Right lung (tissue), 5 donors: ENCODE data around the gene HUNK. TPM values are rescaled to one million over a fixed set of nuclear protein-coding genes. Genes with fewer than 3 reads are reported as not detected.

Experiments
- DNase-seq, 2 donors: peaks; one replicate each; pipeline ENCODE4 v3.0.0-alpha.2; 2013
- polyA plus RNA-seq, 5 donors: library from polyadenylated mRNA; unstranded; fragments of 120-200 nt; gene quantifications; one replicate each; pipeline versions ENCODE4 v1.2.1 to v1.2.3, GENCODE V29; 2013; ENCODE audit warnings: inconsistent platforms in 1 of 5, low replicate concordance in 1 of 5; ENCODE audit not compliant: insufficient read length in 5 of 5, insufficient read depth in 1 of 5

HUNK gene
- polyA plus RNA-seq, 5 donors: 4.9 to 8.7 (median 7.3) TPM

DNA sequence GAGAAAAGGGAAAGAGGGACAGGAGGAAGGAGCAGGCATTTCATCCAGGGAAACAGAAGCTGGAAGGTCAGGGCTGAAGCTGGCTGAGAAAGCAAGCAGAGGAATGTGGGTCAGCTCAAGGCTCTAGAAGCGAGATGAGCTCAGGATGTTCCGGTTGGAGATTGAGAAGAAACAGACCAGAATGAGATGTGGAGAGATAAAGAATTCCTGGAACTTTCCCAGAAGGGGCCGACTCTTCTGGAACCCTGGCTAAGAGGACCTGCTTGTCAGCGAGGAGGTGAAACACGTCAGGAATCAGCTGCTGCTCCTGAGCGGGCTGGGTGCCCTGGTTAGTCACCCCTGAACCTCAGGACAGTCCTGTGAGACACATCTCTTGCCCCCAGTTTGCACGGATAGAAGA is 75.9 kb downstream of the HUNK start:
- DNase-seq: no peak

- DNase-seq: no peak
Measured at GRCh38 chr21:31952828-31953227, 80.0 kb downstream of the HUNK start.

DNA sequence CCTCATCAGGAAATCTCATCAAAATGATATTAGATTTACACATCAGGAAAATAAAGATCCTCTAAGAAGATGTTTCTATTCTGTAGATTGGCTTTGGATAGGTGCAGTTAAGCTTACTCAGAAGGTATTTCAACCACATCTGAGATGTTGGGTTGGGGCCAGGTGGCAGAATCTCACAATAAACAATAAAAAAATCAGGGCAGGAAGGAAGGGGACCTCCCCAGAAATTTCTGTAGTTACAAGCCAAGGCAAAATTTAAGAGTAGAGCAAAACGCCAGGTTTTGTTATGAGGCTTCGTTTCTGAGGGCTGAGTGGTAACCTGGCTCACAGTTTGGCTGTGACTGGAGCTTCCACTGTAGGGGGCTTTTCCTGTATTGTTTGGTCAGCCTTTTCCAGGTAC is 84.8 kb downstream of the HUNK start:
- no peak for DNase-seq

GRCh38 chr21:31959881-31960280 is 87.1 kb downstream of the HUNK start:
- no peak for DNase-seq

GRCh38 chr21:31961027-31961426 is 88.2 kb downstream of the HUNK start:
- no peak for DNase-seq

DNA sequence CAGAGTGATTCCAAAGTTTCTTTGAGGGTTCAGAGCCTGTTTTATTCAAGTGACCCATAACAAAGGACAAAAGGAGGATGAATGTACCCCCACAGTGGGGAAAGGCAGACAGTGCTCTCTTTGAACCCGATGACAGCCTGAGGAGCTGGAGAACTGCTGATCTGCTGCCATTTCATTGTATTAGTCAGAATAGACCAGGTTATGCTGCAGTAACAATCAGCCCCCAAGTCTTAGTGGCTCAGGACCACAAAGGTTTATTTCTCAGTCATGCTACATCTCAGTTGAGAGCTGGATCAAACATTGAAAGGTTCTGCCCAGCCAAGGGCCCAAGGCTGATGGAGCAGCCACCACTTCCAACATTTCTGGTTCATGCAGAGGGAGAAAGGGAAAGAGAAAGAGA is 88.9 kb downstream of the HUNK start:
- no peak for DNase-seq

GRCh38 chr21:31964692-31965091 is 91.9 kb downstream of the HUNK start:
- peak; percentile 38 to 41 for DNase-seq

DNA sequence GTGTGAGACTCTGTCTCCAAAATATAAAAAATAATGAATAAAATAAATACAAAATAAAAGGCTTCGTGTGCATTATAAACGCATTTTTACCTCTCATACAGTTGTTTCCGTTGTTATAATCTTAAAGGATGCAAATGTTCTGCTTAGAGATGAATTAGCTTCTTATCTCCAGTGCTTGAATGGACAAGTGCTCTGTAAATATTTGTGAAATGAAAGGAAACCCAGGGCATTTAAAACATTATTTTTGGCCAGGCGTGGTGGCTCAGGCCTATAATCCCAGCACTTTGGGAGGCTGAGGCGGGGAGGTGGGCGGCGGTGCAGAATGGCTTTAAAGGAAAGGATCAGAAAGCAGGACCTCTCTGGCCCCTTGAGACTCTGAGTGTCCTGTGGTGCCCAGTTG is 94.5 kb downstream of the HUNK start:
- no peak for DNase-seq

DNA sequence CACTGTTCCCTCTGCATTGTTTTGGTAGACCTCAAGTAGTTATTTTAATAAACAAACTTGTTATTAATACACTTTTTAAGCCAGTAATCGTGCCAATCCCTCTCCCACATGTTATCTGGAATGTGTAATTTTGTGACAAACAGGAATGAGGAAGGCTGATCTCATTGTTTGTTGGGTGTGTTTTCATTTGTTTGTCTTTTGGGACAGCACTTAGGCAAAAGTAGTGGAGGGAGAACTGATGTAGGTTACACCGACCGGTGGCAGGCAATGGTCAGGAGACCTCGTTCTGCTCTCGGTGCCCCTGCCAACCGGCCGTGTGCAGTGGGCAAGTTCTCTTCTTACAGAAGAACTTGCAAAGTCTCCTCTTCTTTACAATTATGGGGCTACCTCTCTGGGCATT is 99.8 kb downstream of the HUNK start:
- no peak for DNase-seq

DNA sequence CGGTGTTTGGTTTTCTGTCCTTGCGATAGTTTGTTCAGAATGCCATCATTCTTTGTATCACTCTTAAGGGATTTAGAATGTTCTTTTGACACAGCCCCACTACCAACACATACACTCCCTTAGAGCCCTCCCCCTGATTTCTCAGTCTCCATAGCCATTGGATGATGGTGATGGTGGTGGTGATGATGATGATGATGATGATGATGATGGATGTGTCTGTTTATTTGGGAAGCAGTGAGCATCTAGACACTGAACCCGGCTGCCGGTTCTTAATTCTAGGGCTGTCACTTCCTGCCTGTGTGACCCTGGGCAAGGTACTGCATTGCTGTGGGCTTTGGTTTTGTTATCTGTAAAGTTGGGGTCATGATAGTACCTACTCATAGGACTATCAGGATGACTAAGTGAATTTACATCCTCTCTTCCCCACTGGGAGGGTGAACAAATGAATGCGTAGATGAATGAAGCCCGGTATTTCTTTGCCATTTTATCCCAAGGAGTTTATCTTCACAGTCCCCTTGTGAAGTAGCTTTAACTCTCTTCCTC is 100.7 kb downstream of the HUNK start:
- no peak for DNase-seq

- no peak for DNase-seq
Measured at GRCh38 chr21:31974454-31974985, 101.7 kb downstream of the HUNK start.

DNA sequence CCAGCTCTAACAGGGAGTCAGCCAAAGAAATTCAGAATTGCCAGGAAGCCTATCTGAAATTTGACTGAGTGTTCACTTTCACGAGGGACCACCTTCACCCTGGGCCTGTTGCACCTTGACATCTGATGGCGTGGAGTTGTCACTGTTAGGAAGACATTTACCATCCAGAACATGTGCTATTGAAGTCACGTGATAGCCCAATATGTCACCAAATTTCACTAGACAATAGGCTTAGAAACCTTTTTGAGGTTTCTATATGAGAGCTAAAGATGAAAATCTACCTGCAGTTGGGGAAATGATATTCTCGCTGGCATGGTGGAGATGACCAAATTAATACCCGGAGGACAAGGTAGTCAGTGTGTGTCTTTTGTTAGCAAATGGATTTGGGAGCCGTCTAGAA is 102.7 kb downstream of the HUNK start:
- no peak for DNase-seq

GRCh38 chr21:31977816-31978215 is 105.0 kb downstream of the HUNK start:
- no peak for DNase-seq

DNA sequence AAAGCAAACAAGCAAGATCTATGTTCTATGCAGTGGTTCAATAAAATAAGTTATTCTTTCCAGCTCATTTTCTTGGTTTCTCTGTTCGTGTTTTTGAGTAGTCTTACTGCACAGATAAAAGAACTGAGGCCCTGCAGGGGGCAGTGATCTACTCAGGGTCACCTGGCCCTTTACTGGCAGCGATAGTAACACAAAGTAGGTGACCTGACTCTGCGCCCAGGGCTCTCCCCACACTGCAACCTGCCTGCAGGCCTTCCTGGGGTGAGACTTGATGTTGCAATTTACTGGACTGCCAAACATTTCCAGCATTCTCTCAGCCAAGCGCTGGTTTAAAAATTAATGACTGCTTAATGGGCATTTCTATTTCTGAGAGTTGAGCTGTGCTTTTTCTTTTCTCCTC is 110.3 kb downstream of the HUNK start:
- no peak for DNase-seq

DNA sequence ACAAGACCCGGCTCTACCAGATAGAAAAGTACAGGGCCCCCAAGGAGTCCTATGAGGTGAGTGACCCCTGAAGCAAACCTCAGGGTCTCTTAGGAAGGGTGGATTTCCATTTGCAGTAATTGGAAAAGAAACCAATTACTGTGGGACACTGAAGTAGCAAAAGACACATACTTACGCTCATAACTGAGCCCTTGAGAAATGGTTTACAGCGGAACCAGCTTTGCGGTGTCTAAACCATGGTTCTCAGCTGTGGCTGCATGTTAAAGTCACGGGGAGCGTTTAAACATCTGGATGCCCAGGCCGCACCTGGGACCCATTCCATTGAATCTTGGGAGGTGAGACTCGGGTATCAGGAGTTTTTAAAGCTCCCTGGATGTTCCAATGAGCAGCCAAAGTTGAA is 110.7 kb downstream of the HUNK start:
- no peak for DNase-seq

GRCh38 chr21:31985398-31985797 is 112.6 kb downstream of the HUNK start:
- no peak for DNase-seq

GRCh38 chr21:31986035-31986856 is 113.4 kb downstream of the HUNK start:
- DNase-seq: no peak

DNA sequence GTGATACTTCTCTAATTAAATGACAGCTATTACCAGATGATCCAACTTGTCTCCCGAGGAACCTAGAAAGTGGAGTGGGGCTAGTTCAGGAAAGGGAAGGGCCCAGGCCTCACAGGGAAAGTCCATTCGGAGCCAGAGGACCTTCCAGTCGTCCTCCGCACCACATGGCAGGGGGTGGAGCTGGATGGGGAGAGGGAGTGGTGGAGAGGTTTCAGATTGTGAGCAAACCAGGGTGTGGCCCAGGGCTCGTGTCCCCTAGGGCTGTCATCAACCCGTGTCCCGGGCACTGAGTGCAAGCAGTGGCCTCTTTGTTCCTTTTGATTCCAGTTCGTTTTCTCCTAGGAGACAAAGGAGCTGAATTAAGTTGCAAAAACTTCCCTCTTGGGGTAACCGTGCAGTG is 114.9 kb downstream of the HUNK start:
- DNase-seq: no peak

DNA sequence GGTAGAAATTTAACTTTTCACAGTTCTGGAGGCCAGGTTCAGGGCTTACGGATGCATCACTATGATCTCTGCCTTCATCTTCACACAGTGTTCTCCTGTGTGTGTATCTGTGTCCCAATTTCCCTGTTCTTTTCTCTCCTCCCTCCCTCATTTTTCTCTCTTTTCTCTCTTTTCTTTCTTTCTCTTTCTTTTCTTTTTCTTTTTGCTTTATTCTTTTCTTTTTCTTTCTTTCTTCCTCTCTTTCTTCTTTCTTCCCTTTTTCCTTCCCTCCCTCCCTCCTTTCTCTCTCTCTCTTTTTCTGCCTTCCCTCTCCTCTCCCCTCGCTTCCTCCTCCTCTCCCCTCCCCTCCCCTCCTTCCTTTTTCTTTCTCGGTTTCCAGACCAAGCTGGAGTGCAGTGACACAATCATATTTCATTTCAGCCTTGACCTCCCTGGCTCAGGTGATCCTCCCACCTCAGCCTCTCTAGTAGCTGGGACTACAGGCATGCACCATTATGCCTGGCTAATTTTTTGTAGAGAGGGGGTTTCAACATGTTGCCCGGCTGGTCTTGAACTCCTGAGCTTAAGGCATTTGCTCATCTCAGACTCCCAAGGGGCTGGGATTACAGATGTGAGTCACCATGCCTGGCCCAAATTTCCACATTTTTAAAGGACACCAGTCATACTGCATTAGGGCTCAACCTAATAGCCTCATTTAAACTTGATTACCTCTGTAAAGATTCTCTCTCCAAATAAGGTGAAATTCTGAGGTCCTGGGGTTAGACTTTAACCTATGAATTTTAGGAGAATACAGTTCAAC is 115.9 kb downstream of the HUNK start:
- no peak for DNase-seq

GRCh38 chr21:31991356-31992331 is 118.8 kb downstream of the HUNK start:
- DNase-seq: no peak

GRCh38 chr21:31992391-31992790 is 119.6 kb downstream of the HUNK start:
- no peak for DNase-seq
